Tongue (tissue), 2 donors: ENCODE data around the gene TBC1D19. TPM values are rescaled to one million over a fixed set of nuclear protein-coding genes. Genes with fewer than 3 reads are reported as not detected.

Source experiments
- DNase-seq: peaks from one replicate; pipeline ENCODE4 v3.0.0-alpha.2; 2015
- total RNA-seq: library from RNA; depleted of rRNA; stranded (reverse); fragments of >200 nt; gene quantifications from one replicate; pipeline ENCODE4 v1.2.3, GENCODE V29; 2014

The TBC1D19 gene
- total RNA-seq, 1 donor from 2014 or later, result 40.3 TPM

DNA sequence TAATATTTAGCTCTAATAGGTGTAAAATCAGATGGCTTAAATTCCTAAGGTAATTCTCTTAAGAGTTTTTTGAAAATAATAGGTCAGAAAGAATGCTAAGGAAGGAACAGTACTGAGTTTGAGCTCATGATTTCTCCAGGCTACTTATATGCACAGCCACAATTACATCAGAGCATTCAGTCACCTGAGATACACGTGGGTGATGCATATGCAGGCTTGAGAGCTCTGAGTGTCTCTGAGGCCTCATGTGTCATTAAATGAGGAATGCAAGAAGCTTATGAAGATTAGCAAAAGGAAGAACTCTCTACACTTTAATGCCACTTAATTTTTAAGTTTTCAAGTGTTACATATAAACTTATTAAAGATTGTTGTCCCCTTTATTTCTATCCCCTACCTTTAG is 152.7 kb downstream of the TBC1D19 start:
- DNase-seq, result no peak

DNA sequence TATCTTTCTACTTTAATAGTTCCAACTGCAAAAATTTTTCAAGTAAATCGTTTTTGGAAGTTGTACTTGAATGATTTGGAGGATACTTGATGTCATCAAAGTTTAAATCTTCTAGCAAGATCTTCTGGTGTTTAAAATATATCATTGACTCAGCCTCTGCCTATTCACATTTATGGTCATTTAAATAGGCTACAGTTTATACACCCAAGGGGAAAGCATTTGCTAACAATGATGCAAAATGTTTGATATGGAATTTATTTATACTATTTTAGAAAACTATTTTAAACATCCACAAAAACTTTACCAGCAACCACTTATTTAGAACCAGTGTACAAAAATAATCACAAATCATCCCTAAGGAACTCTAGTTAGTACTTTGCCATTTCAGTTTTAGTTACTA is 153.5 kb downstream of the TBC1D19 start:
- no peak for DNase-seq

DNA sequence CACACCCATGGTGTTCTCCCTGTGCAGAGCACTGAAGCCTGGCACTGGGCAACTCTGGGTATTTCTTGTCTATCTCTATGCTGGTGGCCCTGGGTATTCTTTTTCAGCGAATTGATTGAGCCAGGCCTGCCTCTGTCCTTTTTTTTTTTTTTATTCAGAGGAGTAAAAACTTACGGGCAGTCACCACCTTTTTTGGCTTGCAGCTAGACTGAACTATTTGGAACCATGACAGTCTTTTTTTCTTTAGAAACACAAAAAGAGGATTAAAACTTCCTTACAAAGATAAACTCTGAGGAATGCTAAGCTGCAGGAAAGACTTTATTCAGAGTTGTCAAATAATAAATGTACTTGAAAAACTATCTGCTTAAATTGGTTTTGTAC is 157.6 kb downstream of the TBC1D19 start:
- peak; percentile 41 for DNase-seq

DNA sequence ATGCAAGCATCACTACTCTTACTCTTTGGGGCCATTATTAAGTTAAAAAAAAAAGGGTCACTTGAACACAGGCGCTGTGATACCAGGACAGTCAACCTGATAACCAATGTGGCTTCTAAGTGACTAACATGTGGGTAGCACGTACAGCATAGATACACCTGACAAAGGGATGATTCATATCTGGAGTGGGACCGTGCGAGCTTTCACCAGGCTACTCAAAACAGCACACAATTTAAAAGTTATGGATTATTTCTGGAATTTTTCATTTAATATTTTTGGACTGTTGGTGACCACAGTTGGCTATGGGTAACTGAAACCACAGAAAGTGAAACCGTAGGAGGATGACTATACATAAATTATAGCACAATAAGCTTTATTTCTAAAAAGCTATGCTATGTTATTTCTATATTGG is 162.9 kb downstream of the TBC1D19 start:
- no peak for DNase-seq

DNA sequence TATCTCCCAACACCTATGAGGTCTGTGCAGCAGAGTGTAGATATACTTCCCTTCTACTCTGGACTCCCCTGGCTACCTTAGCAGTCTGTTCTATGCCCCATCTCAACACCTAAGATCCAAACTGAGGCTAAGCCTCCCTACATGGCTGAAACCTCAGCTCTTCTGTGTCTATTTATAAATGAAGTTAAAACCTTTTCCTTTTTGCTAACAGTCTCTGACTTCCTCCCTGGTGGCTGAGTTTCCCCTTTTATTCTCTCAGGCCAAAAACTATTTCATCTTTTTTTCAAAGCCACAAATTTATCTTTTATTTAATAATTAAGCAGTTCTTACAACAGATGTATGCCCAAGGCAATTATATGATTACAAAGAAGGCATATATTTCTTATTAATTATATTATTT is 164.9 kb downstream of the TBC1D19 start:
- DNase-seq, result no peak

DNA sequence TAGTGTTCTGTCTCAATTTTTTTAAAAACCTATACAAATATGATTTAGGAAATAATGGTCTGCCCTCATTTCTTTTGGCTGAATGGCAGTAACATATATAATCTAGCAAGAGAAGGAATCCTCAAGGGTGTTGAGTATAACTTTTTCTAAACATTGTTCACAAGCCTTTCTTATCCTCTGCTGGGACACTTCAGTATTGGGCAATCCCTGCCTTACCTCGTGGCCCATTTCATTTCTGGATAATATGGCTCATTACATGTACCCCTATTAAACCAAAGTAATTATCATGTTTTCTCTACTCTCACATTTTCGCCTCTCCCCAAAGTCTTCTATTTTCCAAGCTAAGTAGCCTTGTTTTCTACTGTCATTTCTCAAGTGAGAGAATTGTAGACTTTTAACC is 166.0 kb downstream of the TBC1D19 start:
- no peak for DNase-seq

DNA sequence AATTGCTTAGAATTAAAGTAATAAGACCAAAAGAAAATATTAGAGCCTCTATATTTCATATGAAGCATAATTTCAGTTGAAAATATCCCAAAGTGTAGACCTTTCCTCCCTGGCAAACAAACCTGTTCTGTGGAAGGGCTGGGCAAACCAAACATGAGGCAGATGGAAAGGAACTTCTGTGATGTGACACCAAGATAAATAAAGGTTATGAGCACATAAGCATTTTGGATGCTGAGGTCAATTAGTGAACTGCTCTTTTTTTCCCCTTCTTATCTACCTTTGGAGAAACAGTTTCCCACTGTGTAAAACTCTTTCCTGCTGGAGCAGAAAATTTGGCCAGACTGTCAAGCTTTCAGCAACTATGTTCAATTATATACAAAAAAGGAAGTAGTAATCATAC is 167.1 kb downstream of the TBC1D19 start:
- DNase-seq, result no peak

DNA sequence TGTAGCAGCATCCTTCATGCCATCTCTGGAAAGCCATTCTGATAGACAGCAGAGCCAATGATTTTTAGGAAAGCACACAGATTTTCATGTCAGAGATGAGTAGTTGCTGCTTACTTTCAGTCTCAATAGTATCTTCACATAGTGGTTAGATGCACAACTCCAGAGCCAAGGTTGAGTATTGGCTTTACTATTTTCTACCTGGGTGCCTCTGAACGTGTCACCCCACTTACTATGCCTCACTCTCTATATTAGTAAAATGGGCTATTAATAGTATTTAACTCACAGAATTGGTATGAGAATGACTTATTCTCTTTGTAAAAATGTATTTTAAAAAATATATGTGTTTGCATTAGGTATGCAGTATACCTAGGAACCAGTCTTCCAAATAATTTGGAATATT is 168.0 kb downstream of the TBC1D19 start:
- no peak for DNase-seq

DNA sequence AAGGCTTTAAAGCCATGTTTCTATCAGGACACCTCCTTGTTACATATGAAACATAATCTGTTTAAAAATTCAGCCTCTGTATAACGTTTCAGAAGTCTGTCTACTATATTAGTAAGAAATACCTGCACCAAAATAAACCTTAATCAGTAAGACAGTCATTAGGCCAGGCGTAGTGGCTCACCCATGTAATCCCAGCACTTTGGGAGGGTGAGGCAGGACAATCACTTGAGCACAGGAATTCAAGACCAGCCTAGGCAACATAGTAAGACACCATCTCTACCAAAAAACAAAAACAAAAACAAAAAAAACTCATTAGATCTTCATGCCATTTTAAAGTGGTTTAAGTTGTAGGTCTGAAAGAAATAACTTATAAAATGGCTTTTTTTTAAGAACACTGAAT is 169.3 kb downstream of the TBC1D19 start:
- peak; percentile 18 for DNase-seq

DNA sequence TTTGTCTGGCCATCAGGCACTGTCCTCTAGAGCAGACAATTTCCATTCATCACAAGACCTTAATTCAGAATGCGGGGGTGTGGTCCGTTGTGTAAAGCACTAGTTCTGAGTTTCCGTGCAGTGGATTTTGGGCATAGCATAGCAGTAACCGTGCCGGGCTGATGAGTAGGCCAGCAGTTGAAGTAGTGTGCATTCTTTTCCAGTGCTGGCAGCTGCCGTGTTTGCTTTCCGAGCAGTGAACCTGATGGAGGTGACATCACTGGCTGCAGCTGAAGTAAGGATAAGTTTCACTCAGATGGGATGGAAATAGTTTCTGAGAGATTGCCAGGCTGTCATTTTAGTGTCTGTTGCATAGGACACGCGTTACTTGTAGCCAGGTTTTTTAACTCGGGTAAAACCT is 169.7 kb downstream of the TBC1D19 start:
- DNase-seq, result peak; percentile 94

DNA sequence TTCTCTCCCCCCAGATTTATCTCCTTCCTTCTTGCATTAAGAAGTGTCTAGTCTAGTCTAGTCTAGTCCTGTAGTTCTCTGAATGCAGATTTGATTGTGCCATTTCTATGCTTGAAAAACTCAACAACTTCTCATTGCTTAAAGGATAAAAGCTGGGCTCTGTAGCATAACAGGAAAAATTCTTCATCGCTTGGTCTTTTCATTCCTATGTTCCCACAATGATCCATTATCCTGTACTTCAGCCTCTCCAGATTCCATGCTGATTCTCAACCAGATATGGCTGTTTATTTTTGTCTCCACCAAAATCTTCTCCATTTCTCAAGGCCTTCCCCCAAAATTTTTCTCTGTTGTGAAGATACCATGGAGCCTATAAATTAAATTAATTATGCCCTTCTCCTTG is 173.9 kb downstream of the TBC1D19 start:
- DNase-seq, result no peak

DNA sequence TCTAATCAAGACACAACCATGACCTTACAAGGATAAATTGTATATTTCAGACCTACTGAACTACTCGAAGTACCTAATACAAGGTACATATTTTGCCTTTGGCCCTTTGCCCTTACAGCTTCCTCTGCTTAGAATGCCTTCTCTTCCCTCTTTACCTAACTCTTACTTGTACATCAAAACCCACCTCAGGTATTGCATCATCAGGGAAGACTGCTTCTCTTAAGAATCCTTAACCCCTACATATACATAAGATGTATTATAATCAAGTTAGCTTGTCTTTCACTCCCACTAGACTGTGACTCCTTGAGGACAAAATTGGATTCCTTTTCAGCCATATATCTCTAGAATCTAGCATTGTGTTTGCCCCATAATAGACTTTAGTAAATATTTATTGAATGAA is 175.0 kb downstream of the TBC1D19 start:
- no peak for DNase-seq

DNA sequence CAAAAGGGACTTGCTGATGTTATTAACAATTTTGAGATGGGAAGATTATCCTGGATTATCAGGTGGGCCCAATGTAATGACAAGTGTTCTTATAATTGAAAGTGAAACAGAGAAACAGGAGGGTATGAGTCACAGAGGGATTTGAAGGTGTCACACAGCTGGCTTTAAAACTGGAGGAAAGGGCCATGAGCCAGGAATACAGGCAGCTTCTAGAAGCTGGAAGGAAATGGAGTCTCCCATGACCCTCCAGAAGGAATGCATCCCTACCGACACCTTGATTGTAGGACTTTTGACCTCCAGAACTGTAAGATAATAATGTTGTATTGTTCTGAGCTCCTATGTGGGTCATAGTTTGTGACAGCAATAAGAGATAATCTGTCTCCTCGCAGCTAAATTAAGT is 178.8 kb downstream of the TBC1D19 start:
- DNase-seq, result no peak

DNA sequence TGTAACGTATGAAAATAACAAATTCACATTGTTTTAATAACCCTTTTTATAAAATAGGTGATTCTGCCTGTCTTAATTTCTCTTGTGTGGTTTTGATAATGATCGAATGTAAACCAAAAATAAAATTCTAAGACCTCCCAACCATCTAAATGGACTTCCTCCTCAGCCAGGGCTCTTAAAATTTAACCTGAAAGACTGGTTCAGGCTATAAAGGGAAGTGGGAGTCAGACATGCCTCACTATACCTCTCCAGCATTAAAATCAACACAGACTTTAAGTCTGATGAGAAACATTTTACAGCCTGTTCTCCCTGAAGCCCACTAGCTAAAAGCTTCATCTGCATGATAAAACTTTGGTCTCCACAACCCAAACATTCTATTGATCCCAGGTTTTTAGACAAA is 179.2 kb downstream of the TBC1D19 start:
- DNase-seq, result no peak

DNA sequence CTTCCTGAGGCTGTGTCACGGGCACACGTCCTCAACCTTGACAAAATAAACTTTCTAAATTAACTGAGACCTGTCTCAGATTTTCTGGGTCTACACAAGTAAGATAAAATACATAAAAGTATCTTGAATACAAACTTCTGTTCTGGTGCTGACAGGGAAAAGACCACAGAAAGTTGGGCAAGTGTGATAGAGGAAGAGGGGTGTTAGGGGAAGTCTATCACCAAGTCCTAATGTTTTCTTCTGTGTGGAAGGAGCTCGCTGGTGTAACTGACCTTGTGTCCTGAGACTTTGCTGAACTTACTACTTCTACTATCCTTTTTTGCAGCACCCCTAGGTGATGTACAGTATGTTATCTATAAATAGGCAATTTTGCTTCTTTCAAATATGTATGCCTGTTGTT is 179.8 kb downstream of the TBC1D19 start:
- DNase-seq, result no peak

DNA sequence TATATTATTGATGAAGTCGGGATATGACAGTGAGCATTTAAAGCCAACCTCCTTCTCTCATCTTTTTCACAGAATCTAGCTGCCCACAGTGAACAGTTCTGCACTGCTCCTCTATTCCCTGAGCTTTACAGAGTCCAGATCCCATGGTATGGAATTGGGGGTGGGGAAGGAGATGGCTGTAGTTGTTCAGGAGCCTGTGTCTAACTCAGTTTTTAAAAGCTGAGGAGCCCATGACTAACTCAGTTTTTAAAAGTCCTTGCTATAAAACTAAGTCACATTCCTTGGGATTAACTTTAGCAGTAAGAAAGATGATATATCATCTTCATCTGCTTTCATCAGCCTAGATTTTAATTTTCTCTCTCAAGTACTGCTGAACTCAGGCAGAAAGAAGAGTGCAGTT is 180.3 kb downstream of the TBC1D19 start:
- DNase-seq, result no peak

DNA sequence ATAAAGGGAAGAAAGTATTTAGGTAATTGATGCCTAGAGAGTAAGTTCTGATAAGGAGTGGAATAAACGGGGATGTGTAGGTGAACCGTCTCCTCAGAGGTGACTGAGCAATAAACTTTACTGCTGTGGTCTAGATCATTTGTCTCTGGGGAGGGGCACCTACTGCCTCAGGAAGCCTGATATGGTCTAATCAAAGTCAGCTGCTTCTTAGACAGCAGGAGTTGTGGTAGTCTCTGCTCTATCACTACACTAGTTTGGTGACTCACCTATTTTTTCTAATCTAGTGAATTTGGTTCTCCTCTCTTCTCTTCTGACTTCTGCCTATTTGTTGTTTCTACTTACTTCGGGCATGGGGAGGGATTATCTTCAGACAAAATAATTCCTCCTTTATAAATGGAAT is 181.6 kb downstream of the TBC1D19 start:
- DNase-seq, result no peak

DNA sequence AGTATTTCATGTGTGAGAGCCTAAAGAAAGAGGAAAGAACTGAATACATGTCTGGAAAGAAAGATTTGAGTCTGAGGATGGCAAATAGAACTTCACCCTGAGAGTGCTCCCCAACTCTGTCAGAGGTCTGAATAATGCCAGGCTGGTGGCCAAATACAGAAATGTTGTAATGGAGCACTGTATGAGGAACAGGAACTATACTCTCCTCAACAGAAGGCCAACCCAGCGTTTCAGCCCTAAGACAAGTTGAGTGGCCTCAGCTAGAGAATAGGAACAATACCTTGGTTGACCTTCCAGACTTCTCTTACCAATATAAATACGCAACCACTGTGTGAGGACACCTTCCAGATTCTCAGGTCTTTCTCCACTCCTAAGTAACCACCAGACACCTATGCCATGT is 182.3 kb downstream of the TBC1D19 start:
- DNase-seq, result no peak

DNA sequence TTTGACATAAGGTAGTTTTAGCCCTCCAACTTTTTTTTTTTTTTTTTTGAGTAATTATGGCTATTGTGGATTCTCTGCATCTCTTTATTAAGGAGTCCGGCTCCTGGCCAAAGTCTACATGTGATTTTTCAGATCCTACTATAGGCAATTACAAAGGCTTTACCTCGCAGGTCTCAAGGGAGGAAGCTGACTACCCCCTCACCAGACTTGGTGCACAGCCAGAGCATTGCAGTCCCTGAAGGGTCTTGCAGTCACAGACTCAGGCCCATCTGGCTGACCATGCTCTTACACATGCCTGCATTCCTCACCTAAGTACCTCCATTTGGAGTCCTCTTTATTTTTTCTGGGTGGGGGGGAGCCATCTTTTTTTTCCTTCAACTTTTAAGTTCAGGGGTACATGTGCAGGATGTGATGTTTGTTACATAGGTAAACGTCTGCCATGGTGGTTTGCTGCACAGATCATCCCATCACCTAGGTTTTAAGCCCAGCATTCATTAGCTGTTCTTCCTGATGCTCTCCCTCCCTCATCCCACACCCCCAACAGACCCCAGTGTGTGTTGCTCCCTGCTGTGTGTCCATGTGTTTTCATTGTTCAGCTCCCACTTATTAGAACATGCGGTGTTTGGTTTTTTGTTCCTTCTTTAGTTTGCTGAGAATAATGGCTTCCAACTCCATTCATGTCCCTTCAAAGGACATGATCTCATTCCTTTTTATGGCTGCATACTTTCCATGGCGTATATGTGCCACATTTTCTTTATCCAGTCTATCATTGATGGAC is 188.4 kb downstream of the TBC1D19 start:
- DNase-seq, result no peak

DNA sequence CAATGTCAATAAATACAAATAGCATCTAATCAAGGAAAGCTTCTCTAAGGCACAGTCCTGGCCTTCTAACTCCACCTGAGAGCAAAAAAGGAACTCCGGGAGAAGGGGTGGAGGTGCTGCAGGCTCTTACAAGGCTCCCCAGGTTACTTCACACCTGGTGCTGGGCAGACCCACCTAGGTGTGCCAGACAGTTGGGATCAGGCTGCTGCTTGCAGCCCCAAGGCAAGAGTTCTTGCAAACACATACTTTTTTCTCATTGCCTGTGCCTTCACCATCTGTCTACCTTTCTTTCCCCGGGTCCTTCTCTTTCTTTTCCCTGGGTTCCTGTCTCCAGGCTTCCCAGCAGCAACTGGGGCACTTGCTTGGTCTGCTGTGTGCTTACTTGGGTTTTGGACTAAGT is 195.3 kb downstream of the TBC1D19 start:
- no peak for DNase-seq

DNA sequence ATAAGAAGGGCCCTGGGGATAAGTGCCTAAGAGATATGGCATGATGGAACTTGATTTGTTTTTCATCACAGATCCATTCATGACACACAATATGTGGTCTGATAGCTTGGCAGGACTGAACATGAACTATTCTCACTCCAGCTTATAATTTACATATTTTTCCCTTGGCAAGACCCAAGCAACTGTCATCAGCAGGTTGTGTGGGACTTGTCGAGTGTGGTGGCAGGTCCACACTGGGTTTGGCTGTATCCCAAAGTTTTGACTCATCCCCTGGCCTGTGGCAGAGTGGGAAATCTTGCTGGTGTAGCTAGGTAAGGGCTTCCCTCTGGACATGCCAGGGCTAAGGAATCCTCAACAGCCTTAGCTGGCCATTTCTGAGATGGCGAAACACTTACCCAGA is 195.8 kb downstream of the TBC1D19 start:
- DNase-seq, result peak; percentile 45

DNA sequence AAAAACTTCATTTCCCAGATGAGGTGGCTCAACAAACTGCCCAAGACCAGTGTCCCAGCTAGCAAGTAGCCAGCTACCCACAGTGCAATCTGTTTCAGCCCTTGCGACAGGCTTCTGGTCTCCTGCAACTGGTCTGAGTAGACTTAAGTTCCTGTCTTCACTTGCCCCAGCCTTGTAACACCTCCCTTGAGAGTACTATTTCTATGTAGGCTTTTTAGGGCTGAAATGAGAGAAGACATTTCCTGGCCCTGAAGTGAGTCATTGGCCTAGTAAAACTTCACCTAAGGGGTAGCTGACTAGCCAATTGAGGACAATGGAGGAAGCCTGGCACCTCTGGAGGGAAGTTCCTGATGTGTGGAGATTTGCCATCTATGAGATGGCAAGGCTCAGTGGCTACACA is 196.7 kb downstream of the TBC1D19 start:
- no peak for DNase-seq

DNA sequence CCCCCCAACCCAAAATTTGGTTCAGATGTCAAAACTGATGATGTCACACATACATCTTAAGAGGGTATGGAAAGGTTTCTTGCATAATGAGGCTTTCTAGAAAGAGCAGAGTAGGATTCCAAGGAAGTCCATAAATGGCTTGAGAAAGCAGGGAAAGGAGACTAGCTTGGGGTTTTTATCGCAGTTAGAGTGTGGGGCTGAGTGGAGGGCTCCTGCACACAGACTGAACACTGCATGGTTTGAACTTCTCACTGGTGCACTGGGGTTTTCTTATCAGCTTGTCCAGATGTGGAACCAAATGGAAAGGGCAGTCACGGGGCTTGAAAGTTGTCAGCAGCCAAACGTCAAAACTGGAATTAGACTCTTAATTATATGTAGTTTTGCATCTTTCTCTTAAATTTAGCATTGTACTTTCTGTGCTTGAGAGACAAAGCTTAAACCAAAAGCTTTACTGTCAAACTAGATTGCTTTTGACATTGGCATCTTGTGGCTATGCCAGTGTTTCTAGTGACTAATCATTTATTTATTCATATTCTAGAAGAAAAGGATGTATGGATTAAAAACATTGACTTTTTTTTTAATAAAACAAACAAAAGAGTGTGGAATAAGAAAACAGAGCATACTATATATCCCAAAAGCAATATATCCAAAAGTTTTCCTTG is 198.4 kb downstream of the TBC1D19 start:
- DNase-seq, result no peak

DNA sequence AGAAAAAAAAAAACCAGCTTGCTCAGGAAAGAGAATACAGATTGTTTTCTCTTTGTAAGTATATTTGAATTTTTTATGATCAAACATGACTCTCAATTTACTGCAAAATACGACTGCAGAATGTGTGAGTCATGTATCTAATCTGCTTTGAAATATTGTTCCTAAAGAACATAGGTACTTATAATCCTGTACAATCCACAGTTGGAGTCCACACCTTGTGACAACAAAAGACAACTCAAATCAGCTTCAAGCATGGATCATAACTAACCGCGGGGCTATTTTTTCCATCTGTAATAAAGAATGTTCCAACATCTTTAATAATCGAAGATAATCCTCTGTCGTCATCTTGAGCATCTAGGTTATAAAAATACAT is 198.9 kb downstream of the TBC1D19 start:
- no peak for DNase-seq
